Testis (tissue), 3 donors: ENCODE measurements around the gene SH3GL3. TPM values are rescaled to one million over a fixed set of nuclear protein-coding genes. Genes with fewer than 3 reads are reported as not detected.

Experiments
- DNase-seq: peaks from one replicate; pipeline ENCODE4 v3.0.0-alpha.2; 2019
- H3K27ac ChIP-seq, 2 donors: fragments of 200-600 bp; sonication (generic); one replicate each; pipeline ENCODE4 v1.5.1; 2019
- H3K27me3 ChIP-seq: fragments of 200-600 bp; sonication (generic); one replicate; pipeline ENCODE4 v1.5.1; 2019
- H3K36me3 ChIP-seq: fragments of 200-600 bp; sonication (generic); one replicate; pipeline ENCODE4 v1.5.1; 2017; ENCODE audit warnings: low read depth; ENCODE audit errors: missing control alignments
- H3K4me1 ChIP-seq: fragments of 200-600 bp; sonication (generic); one replicate; pipeline ENCODE4 v1.5.1; 2019
- H3K4me3 ChIP-seq, 2 donors: fragments of 200-600 bp; sonication (generic); one replicate each; pipeline ENCODE4 v1.5.1; 2017 to 2019
- H3K9me3 ChIP-seq: fragments of 200-600 bp; sonication (generic); one replicate; pipeline ENCODE4 v1.5.1; 2017
- POLR2A ChIP-seq: fragments of 450-650 bp; IDR thresholded peaks from one replicate; pipeline ENCODE4 v1.6.1; 2017; ENCODE audit warnings: antibody characterized with exemption, mild to moderate bottlenecking, moderate library complexity
- WGBS, 2 donors: methylation state at CpG; one replicate each; pipeline ENCODE4 v1.1.5; 2018; 5-methylcytosine and 5-hydroxymethylcytosine counted together
- intact Hi-C: fragments of 100-400 bp; cut with DNase I; formaldehyde crosslinking; loops from one replicate; pipeline ENCODE4 v1.15.1; 2023; ENCODE audit warnings: low total_unique reads
- polyA plus RNA-seq: library from polyadenylated mRNA; stranded (reverse); fragments of 350-450 nt; fragmentation: Illumina TruSeq; extraction: RNeasy Lipid Tissue Mini Kit (QIAGEN cat#74804); gene quantifications from one replicate; pipeline ENCODE4 v1.2.3, GENCODE V29; 2014; ENCODE audit warnings: low read depth, low replicate concordance; ENCODE audit not compliant: insufficient read depth
- total RNA-seq, 2 donors: library from RNA; depleted of rRNA; stranded (reverse); fragments of >200 nt; gene quantifications; one replicate each; pipeline ENCODE4 v1.2.3, GENCODE V29; 2016
- TF ChIP-seq, protein P1 (sequence below), 3 experiments: fragments of 450-650 bp in 2 of 3; fragments of 200-600 bp in 1 of 3; sonication (generic) in 1 of 3; IDR thresholded peaks; one replicate each; pipeline ENCODE4 v1.5.1; 2016 to 2019; ENCODE audit warnings: antibody characterized with exemption in 3 of 3, mild to moderate bottlenecking in 2 of 3, moderate library complexity in 1 of 3

The SH3GL3 gene
- total and polyA plus RNA-seq, 3 donors from 2014 or later = 36.3 to 135 (median 112) TPM

- intact Hi-C loops = no loop called here
- Histone ChIP-seq H3K4me3 (no peak overlapping the region), H3K4me1 (no peaks in the 10 kb centered on the region), H3K27me3 (no peaks in the 10 kb centered on the region), H3K9me3 (no peaks in the 10 kb centered on the region), H3K27ac (no peak overlapping the region), H3K36me3 (no peaks in the 10 kb centered on the region)
- no peak for DNase-seq
- TF ChIP-seq, protein P1, sequence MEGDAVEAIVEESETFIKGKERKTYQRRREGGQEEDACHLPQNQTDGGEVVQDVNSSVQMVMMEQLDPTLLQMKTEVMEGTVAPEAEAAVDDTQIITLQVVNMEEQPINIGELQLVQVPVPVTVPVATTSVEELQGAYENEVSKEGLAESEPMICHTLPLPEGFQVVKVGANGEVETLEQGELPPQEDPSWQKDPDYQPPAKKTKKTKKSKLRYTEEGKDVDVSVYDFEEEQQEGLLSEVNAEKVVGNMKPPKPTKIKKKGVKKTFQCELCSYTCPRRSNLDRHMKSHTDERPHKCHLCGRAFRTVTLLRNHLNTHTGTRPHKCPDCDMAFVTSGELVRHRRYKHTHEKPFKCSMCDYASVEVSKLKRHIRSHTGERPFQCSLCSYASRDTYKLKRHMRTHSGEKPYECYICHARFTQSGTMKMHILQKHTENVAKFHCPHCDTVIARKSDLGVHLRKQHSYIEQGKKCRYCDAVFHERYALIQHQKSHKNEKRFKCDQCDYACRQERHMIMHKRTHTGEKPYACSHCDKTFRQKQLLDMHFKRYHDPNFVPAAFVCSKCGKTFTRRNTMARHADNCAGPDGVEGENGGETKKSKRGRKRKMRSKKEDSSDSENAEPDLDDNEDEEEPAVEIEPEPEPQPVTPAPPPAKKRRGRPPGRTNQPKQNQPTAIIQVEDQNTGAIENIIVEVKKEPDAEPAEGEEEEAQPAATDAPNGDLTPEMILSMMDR (IDR thresholded peaks at IDR 0.05) = no peak
- no peak for TF ChIP-seq POLR2A
These were observed 91.5 kb downstream of the SH3GL3 start for GRCh38 chr15:83538682-83539081.

- no peaks in the 10 kb centered on the region for H3K9me3 ChIP-seq
- no peak for TF ChIP-seq POLR2A
- TF ChIP-seq, protein P1 (IDR thresholded peaks at IDR 0.05) = no peak
- no peaks in the 10 kb centered on the region for H3K4me1 ChIP-seq
- no peaks in the 10 kb centered on the region for H3K36me3 ChIP-seq
- DNase-seq = no peak
- no peak overlapping the region for H3K27ac ChIP-seq
- intact Hi-C loops = no loop called here
- no peaks in the 10 kb centered on the region for H3K27me3 ChIP-seq
- 95% methylated on average over 1 of the region's 1 CpG; no CpG with 5 or more reads in 1 of the 2 donors for WGBS, 2 donors
- no peak overlapping the region for H3K4me3 ChIP-seq
These were observed 98.8 kb downstream of the SH3GL3 start for GRCh38 chr15:83545804-83546511.

GRCh38 chr15:83546512-83546888 lies 99.4 kb downstream of the SH3GL3 start:
- Histone ChIP-seq H3K27ac (no peak overlapping the region), H3K4me1 (no peaks in the 10 kb centered on the region), H3K27me3 (no peaks in the 10 kb centered on the region), H3K4me3 (no peak overlapping the region), H3K36me3 (no peaks in the 10 kb centered on the region), H3K9me3 (no peaks in the 10 kb centered on the region)
- no peak for DNase-seq
- intact Hi-C loops = no loop called here
- TF ChIP-seq, protein P1 (IDR thresholded peaks at IDR 0.05) = no peak
- no peak for TF ChIP-seq POLR2A

- intact Hi-C loops = no loop called here
- 87 to 90% methylated on average over 4 of the region's 4 CpGs for WGBS, 2 donors
These were observed 100.0 kb downstream of the SH3GL3 start for GRCh38 chr15:83547168-83547567.

More at GRCh38 chr15:83547168-83547567, 100.0 kb downstream of the SH3GL3 start:
- Histone ChIP-seq H3K27ac (no peak overlapping the region), H3K9me3 (no peaks in the 10 kb centered on the region), H3K36me3 (no peaks in the 10 kb centered on the region), H3K27me3 (no peaks in the 10 kb centered on the region), H3K4me3 (no peak overlapping the region), H3K4me1 (no peaks in the 10 kb centered on the region)
- no peak for DNase-seq
- TF ChIP-seq, protein P1 (IDR thresholded peaks at IDR 0.05) = no peak
- TF ChIP-seq POLR2A = no peak
